ENCODE measurements around the gene CALHM6.

CALHM6 gene

DNA sequence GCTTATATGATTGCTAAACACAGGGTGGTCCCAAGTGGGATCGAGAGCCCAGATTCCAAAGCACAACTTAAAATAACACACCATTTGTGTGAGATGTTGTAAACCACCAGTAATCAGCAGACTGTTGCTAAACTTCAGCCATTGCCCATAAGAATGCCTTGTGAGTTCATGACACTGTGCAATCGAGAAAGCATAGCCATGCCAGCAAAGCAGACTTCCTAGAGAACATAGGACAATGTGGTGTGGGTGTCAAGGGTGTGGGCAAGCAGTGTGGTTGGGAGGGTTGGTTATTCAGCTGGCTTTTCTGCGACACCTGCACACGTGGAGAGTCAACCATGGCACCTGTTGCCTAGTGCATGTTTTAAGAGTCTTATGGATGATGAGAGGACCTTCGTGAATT is 16.1 kb upstream of the CALHM6 start:
- no peak for DNase-seq

DNA sequence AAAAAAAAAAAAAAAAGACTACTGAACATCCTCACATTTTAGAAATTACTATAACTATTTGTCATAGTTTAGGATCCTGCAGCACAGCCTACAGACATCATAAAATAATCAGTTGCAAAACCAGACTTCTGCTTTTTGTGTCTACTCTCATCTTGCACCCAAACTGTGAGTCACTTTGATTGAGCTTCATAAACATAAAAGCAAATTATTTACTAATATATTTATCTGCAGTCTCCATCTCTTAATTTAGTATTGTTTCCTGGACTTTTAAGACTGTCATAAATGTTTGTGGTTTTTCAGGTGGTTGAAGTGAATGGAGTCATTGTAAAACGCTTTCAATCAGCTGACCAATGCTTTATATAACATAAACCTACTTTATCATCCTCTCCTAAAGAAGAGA is 14.8 kb upstream of the CALHM6 start:
- no peak for DNase-seq

DNA sequence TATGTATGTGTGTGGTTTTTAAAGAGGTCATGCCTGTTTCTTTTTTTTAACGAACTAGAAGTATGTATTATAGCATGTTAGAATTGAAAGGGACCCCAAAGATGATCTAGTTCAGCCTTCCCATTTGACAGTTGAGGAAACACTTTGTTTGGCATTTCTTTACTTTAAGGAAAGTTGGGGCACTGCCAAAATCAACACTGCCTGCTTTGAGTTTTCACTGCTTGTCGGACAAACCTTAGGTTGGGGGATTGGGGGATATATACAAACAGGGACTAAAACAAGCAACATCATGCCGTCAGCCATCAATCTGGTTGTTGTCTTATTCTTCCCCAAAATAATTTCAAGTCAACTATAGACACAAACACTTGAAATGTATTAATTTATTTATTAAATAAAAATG is 14.1 kb upstream of the CALHM6 start:
- no peak for DNase-seq

DNA sequence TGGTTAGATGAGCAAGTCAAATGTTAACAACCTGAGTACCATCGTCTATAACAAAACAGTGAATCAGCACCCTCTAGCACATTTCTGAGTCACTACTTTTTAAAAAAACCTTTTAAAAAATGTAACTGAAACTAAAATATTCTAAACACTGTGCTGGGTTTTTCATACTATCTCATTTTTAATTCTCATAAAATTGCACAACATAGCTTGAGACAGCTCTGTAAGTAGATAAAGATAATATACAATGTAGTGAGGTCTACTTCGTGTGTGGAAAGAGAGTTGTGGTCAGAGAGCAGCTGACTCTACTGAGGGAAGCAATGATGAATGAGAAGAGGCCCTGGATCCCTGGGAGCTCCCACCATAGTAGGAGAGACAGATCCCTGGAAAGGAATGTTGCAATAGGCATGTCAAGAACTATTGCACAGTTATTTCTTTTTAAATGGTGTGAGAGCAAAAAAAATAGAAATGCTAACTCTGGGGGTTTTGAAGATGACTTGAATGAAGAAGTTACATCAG is 13.6 kb upstream of the CALHM6 start:
- no peak for DNase-seq

DNA sequence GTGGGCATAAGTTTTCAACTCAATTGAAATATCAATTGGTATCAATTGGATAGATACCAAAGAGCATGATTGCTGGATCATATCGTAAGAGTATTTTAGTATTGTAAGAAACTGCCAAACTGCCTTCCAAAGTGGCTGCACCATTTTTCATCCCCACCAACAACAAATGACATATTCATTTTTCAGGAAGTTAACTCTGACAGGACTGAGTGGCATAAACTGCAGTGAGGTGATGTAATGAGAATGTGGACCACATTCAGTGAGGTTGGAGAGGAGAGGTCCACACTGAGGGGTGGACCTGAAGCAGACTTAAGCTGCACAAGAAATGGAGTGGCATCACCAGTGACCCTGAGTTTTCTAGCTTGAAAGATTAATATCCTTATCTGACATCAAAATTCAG is 11.6 kb upstream of the CALHM6 start:
- no peak for DNase-seq

DNA sequence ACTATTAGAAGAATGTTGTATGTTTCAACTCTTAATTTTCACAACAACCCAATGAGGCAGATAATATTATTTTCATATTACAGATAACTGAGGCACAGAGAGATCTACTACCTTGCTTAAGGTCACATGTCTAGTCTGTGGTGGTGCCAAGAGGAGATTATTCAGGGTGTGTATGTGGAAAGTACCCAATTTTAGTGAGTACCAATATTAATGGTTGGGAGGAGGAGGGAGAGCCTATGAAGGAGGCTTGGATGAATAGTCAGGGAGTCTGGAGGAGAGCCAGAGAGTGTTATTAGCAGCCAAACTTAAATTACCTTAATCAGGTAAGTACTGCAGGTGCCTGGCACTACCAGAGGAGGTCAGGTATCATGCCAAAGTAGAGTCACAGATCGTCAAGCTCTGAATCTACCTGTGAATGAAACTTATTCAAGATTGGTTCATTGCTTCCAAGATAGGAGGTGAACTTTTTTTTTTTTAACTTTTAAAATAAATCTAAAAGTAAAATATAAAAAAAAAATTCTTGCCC is 10.9 kb upstream of the CALHM6 start:
- DNase-seq = no peak

DNA sequence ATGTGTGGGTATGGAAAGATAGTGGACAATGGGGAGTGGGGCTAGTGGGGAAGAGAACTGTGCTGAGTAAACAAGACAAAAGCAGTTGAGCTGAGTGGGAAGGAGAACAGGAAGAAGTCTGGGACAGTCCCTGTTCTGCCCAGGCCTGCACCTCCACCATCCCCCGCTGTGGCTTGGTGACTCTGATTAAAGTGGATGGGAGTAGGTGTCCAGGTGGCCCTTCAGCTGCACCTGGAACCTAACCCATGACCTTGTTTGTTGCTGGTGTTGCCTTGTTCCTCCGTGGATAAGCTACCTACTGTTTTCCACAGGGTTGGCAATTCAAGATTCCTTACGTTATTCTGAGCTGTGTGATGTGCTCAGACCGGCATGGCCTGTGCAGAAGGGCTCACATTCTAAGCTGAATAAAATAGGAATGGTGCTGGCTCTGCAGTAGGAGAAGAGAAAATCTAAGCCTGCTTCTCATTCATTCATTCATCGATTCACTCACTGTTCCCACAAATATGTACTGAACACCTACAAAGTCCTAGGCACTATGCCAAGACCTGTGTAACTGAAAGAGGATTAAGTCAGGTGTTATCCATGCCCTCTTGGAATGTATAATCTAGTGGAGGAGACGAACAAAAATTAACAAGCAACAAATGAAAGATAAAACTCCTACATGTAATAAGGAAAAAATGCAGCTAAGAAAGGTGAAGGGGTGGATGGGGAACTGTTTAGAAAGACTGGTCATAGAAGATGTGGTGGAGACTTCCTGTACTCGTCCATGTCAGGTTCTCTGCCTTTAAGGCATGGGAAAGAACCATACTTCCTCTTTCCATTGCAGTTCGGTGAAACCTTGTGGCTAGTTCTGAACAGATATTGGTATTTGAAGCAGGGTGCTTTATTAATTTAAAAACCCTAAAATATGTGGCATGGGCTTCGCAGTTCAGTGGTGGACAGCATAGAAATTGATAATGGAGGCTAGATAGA is 10.1 kb upstream of the CALHM6 start:
- no peak for DNase-seq

DNA sequence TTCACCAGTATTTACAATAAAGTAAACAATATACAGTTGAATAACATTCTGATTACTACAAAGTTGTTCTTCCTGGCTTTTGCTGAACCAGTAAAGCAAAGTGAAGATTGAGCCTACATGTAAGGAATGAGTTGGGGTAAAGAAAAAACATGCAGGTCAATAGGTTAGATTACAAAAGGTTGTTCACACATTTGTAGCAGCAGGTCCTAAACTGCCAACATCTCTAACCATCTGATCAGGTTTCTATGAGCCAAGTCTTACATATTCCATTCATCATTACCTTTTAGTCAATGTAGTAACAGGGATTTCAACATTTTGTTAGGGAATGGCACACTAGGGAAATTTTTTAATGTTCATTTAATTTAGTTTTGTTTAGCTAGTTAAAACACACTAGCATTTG is 9.3 kb upstream of the CALHM6 start:
- no peak for DNase-seq

DNA sequence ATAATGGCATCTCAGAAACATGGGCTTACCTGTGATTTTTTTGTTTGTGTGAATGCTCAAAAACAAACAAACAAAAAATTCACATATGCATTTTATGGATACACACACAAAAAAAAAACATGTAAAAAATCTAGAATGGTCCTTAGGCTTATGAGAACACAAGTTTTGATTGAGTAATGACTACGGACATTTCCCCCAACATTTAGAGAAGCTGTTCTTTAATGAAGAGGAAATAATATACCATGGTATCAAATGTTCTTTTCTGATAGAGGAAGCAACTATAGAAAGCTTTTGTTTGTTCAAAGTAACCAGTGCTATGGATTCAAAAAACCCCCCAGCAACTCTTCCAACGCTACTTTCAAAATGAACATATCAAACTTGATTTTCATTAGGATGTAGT is 8.6 kb upstream of the CALHM6 start:
- DNase-seq = no peak

DNA sequence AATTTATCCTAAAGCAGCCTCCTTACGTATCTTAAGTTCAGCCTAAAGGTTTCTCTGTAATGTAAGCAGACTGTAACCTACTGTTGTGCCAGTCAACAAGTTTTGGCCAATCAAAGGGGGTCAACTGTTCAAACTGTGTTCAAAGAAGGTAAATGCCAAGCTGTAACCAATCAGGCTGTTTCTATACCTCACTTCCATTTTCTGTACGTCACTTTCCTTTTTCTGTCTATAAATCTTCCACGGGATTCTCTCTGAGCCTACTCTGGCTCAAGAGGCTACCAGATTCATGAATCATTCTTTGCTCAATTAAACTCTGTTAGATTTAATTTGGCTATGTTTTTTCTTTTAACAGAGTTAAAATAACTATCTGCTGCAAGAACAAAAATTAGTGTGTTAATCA is 5.1 kb upstream of the CALHM6 start:
- no peak for DNase-seq

DNA sequence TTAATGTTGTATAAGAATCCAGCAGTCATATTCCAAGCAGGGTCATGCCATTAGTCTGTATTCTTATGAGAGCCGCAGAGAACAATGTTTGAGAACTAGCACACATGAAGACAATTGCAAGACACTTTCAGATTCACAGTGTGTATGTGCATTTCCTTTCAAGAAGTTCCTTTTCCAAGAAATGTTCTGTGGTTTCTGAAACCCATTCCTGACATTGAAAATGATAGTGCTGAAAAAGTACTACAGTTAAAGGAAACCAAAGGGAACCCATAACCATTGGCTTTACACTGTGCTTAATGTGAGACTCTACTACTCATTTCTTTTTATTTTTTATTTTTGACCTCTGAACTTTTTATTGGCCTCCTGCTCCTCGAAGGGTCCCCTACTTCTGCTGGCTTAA is 4.2 kb upstream of the CALHM6 start:
- no peak for DNase-seq

DNA sequence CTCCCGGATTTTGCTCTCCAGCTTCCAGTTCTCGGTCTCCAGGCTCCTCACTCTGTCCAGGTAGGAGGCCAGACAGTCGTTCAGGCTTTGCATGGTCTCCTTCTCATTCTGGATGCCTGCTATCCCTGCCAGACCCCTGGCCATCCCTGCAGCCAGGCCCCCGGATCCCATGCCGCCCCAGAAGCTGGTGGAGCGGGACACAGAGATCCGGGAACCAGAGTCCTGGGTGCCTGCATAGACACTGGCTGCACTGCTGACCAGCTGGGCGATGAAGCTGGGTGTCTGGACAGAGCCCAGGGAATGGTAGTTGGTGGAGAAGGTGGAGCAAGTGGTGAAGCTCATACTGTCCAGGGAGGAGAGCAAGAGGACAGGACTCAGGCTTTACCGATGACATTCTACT is 2.9 kb upstream of the CALHM6 start:
- no peak for DNase-seq

DNA sequence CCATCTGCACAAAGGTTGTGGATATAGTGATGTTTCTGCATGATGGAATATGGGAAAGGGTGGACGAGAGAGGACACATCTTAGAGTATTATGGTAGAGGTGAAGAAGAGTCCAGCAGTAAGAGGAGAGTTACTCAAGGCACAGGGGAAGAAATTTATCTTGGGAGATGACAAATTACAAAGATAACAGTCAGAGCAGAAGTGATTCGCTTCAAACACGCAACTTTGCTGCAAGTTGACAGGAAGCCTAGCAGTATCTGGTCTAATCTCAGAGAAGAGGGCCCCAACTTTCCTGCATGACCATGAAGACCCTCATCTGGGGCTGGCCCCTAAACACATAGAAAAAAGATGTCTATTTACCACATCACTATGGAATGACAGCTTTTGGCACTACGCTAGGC is 1.2 kb upstream of the CALHM6 start:
- no peak for DNase-seq

DNA sequence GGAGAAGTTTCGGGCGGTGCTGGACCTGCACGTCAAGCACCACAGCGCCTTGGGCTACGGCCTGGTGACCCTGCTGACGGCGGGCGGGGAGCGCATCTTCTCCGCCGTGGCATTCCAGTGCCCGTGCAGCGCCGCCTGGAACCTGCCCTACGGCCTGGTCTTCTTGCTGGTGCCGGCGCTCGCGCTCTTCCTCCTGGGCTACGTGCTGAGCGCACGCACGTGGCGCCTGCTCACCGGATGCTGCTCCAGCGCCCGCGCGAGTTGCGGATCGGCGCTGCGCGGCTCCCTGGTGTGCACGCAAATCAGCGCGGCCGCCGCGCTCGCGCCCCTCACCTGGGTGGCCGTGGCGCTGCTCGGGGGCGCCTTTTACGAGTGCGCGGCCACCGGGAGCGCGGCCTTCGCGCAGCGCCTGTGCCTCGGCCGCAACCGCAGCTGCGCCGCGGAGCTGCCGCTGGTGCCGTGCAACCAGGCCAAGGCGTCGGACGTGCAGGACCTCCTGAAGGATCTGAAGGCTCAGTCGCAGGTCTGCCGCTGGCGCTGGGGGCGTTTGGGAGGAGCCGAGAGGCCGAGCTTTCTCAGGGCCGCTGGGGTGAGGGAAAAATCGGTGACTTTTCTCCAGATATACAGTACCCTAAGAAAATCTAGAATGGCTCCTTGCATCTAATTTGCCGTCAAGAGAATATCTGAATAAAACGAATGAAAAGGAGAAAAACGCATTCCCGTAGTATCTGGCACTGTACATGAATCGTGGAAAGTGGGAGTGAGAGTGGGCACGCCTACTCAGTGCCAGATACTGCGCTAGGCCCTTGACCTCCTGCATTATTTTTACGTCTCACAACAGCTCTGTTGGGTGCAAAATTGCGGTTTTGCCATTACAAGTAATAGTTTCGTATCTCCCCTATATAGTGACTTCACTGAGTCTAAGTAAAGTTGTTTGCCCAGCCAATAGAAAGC is 1.0 kb downstream of the CALHM6 start:
- peak in 32 of 56 donors; percentile 1 to 72 (median 29) for DNase-seq

DNA sequence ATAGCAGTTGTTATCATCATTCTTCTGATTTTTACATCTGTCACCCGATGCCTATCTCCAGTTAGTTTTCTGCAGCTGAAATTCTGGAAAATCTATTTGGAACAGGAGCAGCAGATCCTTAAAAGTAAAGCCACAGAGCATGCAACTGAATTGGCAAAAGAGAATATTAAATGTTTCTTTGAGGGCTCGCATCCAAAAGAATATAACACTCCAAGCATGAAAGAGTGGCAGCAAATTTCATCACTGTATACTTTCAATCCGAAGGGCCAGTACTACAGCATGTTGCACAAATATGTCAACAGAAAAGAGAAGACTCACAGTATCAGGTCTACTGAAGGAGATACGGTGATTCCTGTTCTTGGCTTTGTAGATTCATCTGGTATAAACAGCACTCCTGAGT is 2.1 kb downstream of the CALHM6 start:
- DNase-seq = no peak

DNA sequence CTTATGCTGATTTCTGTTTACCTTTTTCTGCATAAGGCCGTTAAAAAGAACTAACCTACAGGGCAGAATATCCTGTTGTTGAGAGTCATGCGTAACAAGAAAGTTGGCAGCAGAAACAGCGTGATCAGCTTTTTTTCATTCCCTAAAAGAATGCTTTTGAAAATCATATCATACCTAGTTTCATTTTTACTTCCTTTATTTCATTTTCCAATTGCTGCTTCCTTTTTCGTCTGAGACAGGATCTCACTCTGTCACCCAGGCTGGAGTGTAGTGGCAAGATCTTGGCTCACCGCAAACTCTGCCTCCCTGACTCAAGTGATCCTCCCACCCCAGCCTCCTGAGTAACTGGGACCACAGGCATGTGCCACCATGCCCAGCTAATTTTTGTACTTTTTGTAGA is 4.1 kb downstream of the CALHM6 start:
- no peak for DNase-seq

DNA sequence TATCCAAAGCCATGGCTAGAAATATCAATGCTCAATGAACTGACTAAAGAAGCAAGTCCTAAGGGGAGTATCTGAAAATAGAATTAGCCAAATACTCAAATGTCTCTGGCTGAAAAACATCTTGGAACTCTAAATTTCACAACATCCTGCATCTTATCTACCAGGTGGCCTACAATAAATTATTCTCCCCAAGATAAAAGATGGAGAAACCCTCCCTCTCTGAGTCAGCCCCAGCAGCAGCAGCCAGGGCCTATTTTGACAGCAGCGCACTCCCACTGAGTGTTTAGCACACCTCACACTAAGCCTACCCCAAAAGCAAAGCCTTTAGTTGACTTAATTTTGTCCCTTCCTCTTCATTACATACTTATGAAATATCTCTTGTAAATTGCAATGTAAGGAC is 5.9 kb downstream of the CALHM6 start:
- peak in 5 of 56 donors; percentile 3 to 26 (median 10) for DNase-seq

DNA sequence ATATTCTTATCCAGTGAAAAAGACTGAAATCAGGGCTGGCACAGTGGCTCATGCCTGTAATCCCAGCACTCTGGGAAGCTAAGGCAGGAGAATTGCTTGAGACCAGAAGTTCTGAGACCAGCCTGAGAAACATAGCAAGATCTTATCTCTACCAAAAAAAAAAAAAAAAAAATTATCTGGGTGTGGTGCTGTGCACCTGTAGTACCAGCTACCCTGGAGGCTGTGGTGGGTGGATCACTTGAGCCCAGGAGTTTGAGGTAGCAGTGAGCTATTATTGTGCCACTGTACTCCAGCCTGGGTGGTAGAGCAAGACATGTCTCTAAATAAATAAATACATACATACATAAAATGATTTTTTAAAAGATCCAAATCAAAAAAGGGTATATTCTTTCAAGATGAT is 6.3 kb downstream of the CALHM6 start:
- DNase-seq = no peak

DNA sequence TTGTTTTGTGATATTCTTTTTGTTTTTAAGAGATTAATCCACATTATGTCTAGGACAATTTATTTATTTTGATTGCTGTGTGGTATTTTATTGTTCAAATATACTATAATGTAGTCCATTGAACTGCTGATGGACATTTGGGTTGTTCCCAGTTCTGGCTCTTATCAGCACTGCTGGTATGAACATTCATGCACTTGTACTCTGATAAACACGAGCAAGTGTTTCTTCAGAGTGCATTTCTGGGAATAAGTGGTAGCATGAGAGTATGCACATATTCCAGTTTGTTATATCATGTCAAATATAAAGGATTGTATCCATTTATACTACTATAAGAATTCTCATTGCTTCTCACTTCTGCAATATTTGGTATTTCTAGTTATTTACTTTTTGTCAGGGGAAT is 7.1 kb downstream of the CALHM6 start:
- DNase-seq = no peak

DNA sequence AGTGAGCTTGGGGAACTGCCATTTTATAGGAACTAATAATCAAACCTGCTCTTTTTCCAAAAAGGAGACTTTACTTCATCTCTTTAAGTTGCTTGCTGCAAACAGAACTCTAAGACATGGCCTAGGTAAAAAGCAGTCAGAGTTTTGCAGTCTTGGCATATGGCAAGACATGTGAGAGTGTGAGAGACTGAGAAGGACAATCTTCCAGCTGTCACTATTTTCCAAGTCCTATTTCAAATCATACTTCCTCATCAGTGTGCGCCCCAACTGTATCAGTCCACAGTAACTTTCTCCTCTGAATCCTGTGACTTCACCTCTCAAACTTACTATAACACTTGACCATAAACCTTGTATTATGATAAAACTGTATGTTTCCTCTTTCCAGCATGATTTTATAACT is 10.4 kb downstream of the CALHM6 start:
- DNase-seq = no peak

DNA sequence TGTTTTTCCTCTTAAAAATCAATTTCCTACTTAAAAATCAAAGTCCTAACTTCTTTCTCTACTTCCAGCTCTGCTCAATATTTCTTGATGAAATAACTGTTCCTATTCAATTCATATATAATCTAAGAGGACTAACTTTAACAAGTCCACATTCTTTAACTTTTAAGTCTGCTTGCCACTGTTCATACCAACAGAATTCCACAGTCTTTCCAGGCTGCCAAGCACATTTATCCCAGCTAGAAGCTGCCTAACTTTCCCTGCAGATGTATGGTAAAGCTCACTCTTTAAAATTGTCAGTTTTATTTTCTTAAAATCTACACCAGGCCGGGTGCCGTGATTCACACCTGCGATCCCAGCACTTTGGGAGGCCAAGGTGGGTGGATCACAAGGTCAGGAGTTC is 11.5 kb downstream of the CALHM6 start:
- DNase-seq = no peak

DNA sequence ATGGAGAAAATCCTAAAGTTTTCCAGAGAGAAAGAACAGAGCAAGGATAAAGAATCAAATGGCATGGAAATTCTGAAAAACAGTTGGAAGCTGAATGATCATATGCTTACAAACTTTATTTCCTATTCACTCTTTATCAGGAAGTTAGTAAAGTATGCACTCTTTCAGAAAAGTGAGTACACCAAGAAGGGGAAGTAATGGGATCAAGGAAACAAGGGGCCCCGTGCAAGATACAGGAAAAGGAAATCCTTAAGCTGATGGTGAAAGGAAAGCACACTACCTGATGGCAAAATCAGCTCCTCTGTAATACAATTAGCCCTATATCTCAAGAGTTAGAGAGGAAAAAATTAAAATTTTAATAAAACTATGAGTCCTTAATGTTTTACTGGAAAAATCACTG is 14.0 kb downstream of the CALHM6 start:
- DNase-seq = no peak
